H1 (cell line): ENCODE data around the gene FHIP2A.

Experiments used
- ATF2 ChIP-seq: IDR thresholded peaks from 2 replicates; pipeline ENCODE4 v1.6.1; 2012; ENCODE audit warnings: low read length, inconsistent platforms
- CBX5 ChIP-seq: fragments of 300-800, 300-1000 bp; sonication (generic); IDR thresholded peaks from 2 replicates; pipeline ENCODE4 v1.7.1; 2016; ENCODE audit warnings: antibody characterized with exemption, low read length, low read depth
- CREB1 ChIP-seq: IDR thresholded peaks from 2 replicates; pipeline ENCODE4 v1.6.1; 2012; ENCODE audit warnings: inconsistent platforms
- GTF2F1 ChIP-seq: IDR thresholded peaks from 2 replicates; pipeline ENCODE4 v1.6.1; 2012; ENCODE audit warnings: low read depth, low read length, improper control_type of control experiment, borderline replicate concordance
- KDM1A ChIP-seq: fragments of 200-600, 300-600 bp; sonication (generic); IDR thresholded peaks from 2 replicates; pipeline ENCODE4 v1.7.1; 2016; ENCODE audit warnings: mild to moderate bottlenecking, low read length, borderline replicate concordance
- TAF1 ChIP-seq: IDR thresholded peaks from 2 replicates; pipeline ENCODE4 v1.6.1; 2011; ENCODE audit warnings: mild to moderate bottlenecking, low read depth, low read length
- TF ChIP-seq, protein P1 (sequence below), 3 experiments: IDR thresholded peaks; 1 replicate in 2 of 3; 2 replicates in 1 of 3; pipeline versions ENCODE4 v1.5.1 to v1.6.1; 2011; ENCODE audit warnings: low read length in 3 of 3, mild to moderate bottlenecking in 3 of 3, inconsistent platforms in 2 of 3, low read depth in 1 of 3, moderate library complexity in 1 of 3; ENCODE audit not compliant: insufficient read depth in 1 of 3; ENCODE audit errors: control extremely low read depth in 1 of 3

- TF ChIP-seq CBX5 (no peak), GTF2F1 (no peak), KDM1A (no peak), TAF1 (no peak), CREB1 (no peak), ATF2 (no peak)
- TF ChIP-seq, protein P1, sequence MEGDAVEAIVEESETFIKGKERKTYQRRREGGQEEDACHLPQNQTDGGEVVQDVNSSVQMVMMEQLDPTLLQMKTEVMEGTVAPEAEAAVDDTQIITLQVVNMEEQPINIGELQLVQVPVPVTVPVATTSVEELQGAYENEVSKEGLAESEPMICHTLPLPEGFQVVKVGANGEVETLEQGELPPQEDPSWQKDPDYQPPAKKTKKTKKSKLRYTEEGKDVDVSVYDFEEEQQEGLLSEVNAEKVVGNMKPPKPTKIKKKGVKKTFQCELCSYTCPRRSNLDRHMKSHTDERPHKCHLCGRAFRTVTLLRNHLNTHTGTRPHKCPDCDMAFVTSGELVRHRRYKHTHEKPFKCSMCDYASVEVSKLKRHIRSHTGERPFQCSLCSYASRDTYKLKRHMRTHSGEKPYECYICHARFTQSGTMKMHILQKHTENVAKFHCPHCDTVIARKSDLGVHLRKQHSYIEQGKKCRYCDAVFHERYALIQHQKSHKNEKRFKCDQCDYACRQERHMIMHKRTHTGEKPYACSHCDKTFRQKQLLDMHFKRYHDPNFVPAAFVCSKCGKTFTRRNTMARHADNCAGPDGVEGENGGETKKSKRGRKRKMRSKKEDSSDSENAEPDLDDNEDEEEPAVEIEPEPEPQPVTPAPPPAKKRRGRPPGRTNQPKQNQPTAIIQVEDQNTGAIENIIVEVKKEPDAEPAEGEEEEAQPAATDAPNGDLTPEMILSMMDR (IDR thresholded peaks at IDR 0.05; ENCODE audit: control extremely low read depth in 1 of 3, insufficient read depth in 1 of 3, low read depth in 1 of 3, low read length in 3 of 3): no peak
These were observed 20.2 kb upstream of the FHIP2A start for GRCh38 chr10:114801411-114801813.
